HG02588 (cell line): ENCODE results near the gene ASPRV1.
A peak's percentile ranks its signal among the peaks of the same experiment; 100 is the strongest.
"Not testable (repeated sequence)": the region's sequence is repeated elsewhere in the genome, so short reads cannot be mapped to it uniquely, and the experiment has no call there.

Source experiments
- ATAC-seq: cut with Tn5 transposase; IDR thresholded peaks from one replicate; pipeline ENCODE4 v1.9.1; 2021; ENCODE audit warnings: mild to moderate bottlenecking, moderate library complexity; ENCODE audit not compliant: unreplicated experiment

ASPRV1 gene

GRCh38 chr2:69962986-69963730 lies 1.7 kb upstream of the ASPRV1 start:
- ATAC-seq: no peak

GRCh38 chr2:69960821-69961220 lies 610 bp downstream of the ASPRV1 start:
- ATAC-seq: no peak

- no peak for ATAC-seq
Observed at GRCh38 chr2:69959425-69959824, 2.0 kb downstream of the ASPRV1 start.

- ATAC-seq: no peak
Observed at GRCh38 chr2:69958480-69958879, 3.0 kb downstream of the ASPRV1 start.

GRCh38 chr2:69957965-69958364 lies 3.5 kb downstream of the ASPRV1 start:
- no peak for ATAC-seq

- ATAC-seq: no peak
Observed at GRCh38 chr2:69956475-69956979, 4.9 kb downstream of the ASPRV1 start.

- no peak for ATAC-seq
Observed at GRCh38 chr2:69955029-69955428, 6.4 kb downstream of the ASPRV1 start.

- ATAC-seq: no peak
Observed at GRCh38 chr2:69954084-69954483, 7.3 kb downstream of the ASPRV1 start.

- ATAC-seq: no peak
Observed at GRCh38 chr2:69952336-69953115, 8.9 kb downstream of the ASPRV1 start.

GRCh38 chr2:69950671-69951070 lies 10.8 kb downstream of the ASPRV1 start:
- ATAC-seq: not testable (repeated sequence)

GRCh38 chr2:69950241-69950640 lies 11.2 kb downstream of the ASPRV1 start:
- no peak for ATAC-seq

- ATAC-seq: no peak
Observed at GRCh38 chr2:69948963-69949645, 12.3 kb downstream of the ASPRV1 start.

- no peak for ATAC-seq
Observed at GRCh38 chr2:69948032-69948962, 13.1 kb downstream of the ASPRV1 start.

GRCh38 chr2:69947325-69947931 lies 14.0 kb downstream of the ASPRV1 start:
- no peak for ATAC-seq

GRCh38 chr2:69946351-69947324 lies 14.8 kb downstream of the ASPRV1 start:
- ATAC-seq: peak; percentile 50

- ATAC-seq: no peak
Observed at GRCh38 chr2:69945941-69946340, 15.5 kb downstream of the ASPRV1 start.

- no peak for ATAC-seq
Observed at GRCh38 chr2:69945441-69945840, 16.0 kb downstream of the ASPRV1 start.

GRCh38 chr2:69944756-69945155 lies 16.7 kb downstream of the ASPRV1 start:
- ATAC-seq: no peak
